Natural killer cell (primary cell): ENCODE measurements around the gene AP3B1. TPM values are rescaled to one million over a fixed set of nuclear protein-coding genes. Genes with fewer than 3 reads are reported as not detected.

Experiments used
- ATAC-seq, 3 donors: fragments of 150-1000 bp in 2 of 3; fragments of 200-7000 bp in 1 of 3; cut with Tn5 transposase; 1 replicate in 1 of 3; 2 replicates in 2 of 3; pipeline ENCODE4 v1.10.0; 2021; ENCODE audit warnings: mild to moderate bottlenecking in 2 of 3, moderate library complexity in 2 of 3
- DNase-seq, 2 donors: peaks; one replicate each; pipeline versions ENCODE4 v3.0.0 to v3.0.0-alpha.2; 2013 to 2021; ENCODE audit warnings: mixed read lengths in 1 of 2
- H3K27ac ChIP-seq: one replicate; pipeline ENCODE4 v1.5.1; 2013; ENCODE audit warnings: mild to moderate bottlenecking, low read length
- H3K27me3 ChIP-seq: one replicate; pipeline ENCODE4 v1.6.1; 2013; ENCODE audit warnings: low read length; ENCODE audit not compliant: control insufficient read depth, insufficient read depth
- H3K36me3 ChIP-seq: one replicate; pipeline ENCODE4 v1.6.1; 2013; ENCODE audit warnings: low read length; ENCODE audit not compliant: control insufficient read depth, insufficient read depth
- H3K4me1 ChIP-seq: one replicate; pipeline ENCODE4 v1.6.1; 2013; ENCODE audit warnings: low read length; ENCODE audit not compliant: control insufficient read depth, insufficient read depth
- H3K4me3 ChIP-seq: one replicate; pipeline ENCODE4 v1.5.1; 2013; ENCODE audit warnings: low read length
- H3K9me3 ChIP-seq: one replicate; pipeline ENCODE4 v1.6.1; 2013; ENCODE audit warnings: low read length; ENCODE audit not compliant: control insufficient read depth, insufficient read depth
- H3K27ac Mint-ChIP-seq, 2 donors: one replicate each; pipeline ENCODE4 v1.8.0; 2022; ENCODE audit warnings: mild to moderate bottlenecking in 2 of 2, mixed read lengths in 2 of 2, moderate library complexity in 1 of 2
- H3K27me3 Mint-ChIP-seq, 2 donors: one replicate each; pipeline ENCODE4 v1.8.0; 2022; ENCODE audit warnings: low read depth in 2 of 2, mixed read lengths in 2 of 2
- H3K36me3 Mint-ChIP-seq: one replicate; pipeline ENCODE4 v1.8.0; 2022; ENCODE audit warnings: mixed read lengths
- H3K4me1 Mint-ChIP-seq, 2 donors: one replicate each; pipeline ENCODE4 v1.8.0; 2022; ENCODE audit warnings: mixed read lengths in 2 of 2
- H3K4me3 Mint-ChIP-seq: one replicate; pipeline ENCODE4 v1.8.0; 2022; ENCODE audit warnings: mild to moderate bottlenecking, moderate library complexity, mixed read lengths
- H3K9me3 Mint-ChIP-seq, 2 donors: one replicate each; pipeline ENCODE4 v1.8.0; 2022; ENCODE audit warnings: mixed read lengths in 2 of 2
- CTCF ChIP-seq: fragments of 200-600 bp; IDR thresholded peaks from one replicate; pipeline ENCODE4 v1.8.0; 2022; ENCODE audit warnings: antibody characterized with exemption
- WGBS: methylation state at CpG from one replicate; pipeline ENCODE4 v1.1.7; 2013; ENCODE audit warnings: missing lambda C conversion rate; ENCODE audit not compliant: insufficient coverage; 5-methylcytosine and 5-hydroxymethylcytosine counted together
- intact Hi-C: fragments of 100-400 bp; cut with micrococcal nuclease; formaldehyde crosslinking; loops from one replicate; pipeline ENCODE4 v1.14.2; 2022
- total RNA-seq, 4 donors: library from RNA; stranded (reverse); fragments of 120-200 nt in 1 of 4; gene quantifications; one replicate each; pipeline versions ENCODE4 v1.2.3 to v1.2.4, GENCODE V29; 2013 to 2022

The AP3B1 gene
- total RNA-seq, 3 donors from 2014 or later (not counting 1 experiment from before 2014, with no cell fraction given), result 48.5 to 58.2 (median 56.2) TPM

GRCh38 chr5:78336698-78337097 is 42.2 kb upstream of the AP3B1 start:
- Mint-ChIP-seq H3K27ac (no peak overlapping the region), H3K4me3 (no peak overlapping the region), H3K36me3 (no peaks in the 10 kb centered on the region), H3K4me1 (no peaks in the 10 kb centered on the region), H3K27me3 (peaks cover 15 to 20% of the 10 kb centered on the region in 2 donors), H3K9me3 (peaks cover 4 to 9% of the 10 kb centered on the region in 2 donors)
- Histone ChIP-seq H3K4me1 (no peaks in the 10 kb centered on the region), H3K4me3 (no peak overlapping the region), H3K36me3 (no peaks in the 10 kb centered on the region), H3K27me3 (no peaks in the 10 kb centered on the region), H3K27ac (no peak overlapping the region), H3K9me3 (no peaks in the 10 kb centered on the region)
- DNase-seq, result no peak
- no peak for TF ChIP-seq CTCF
- no peak for ATAC-seq
- intact Hi-C loops, result no loop called here
- WGBS, result 94% methylated on average over 2 of the region's 2 CpGs

GRCh38 chr5:78335976-78336375 is 41.5 kb upstream of the AP3B1 start:
- DNase-seq (no peak), ATAC-seq (no peak)
- no peaks in the 10 kb centered on the region for H3K36me3 ChIP-seq
- no peak overlapping the region for H3K4me3 Mint-ChIP-seq
- H3K4me1 ChIP-seq, result no peaks in the 10 kb centered on the region
- WGBS, result 85% methylated on average over 2 of the region's 2 CpGs
- no peak overlapping the region for H3K4me3 ChIP-seq
- no peaks in the 10 kb centered on the region for H3K27me3 ChIP-seq
- no peaks in the 10 kb centered on the region for H3K36me3 Mint-ChIP-seq
- no peak overlapping the region for H3K27ac Mint-ChIP-seq
- intact Hi-C loops, result no loop called here
- H3K4me1 Mint-ChIP-seq, result no peaks in the 10 kb centered on the region
- no peak for TF ChIP-seq CTCF
- peaks cover 20 to 22% of the 10 kb centered on the region in 2 donors for H3K27me3 Mint-ChIP-seq
- no peak overlapping the region for H3K27ac ChIP-seq
- H3K9me3 ChIP-seq, result no peaks in the 10 kb centered on the region
- peaks cover 4 to 9% of the 10 kb centered on the region in 2 donors for H3K9me3 Mint-ChIP-seq

GRCh38 chr5:78334811-78335210 is 40.3 kb upstream of the AP3B1 start:
- H3K9me3 ChIP-seq, result no peaks in the 10 kb centered on the region
- no peaks in the 10 kb centered on the region for H3K4me1 ChIP-seq
- ATAC-seq (no peak), DNase-seq (no peak)
- H3K27ac ChIP-seq, result no peak overlapping the region
- Mint-ChIP-seq H3K27me3 (peaks cover 20 to 22% of the 10 kb centered on the region in 2 donors), H3K4me3 (no peak overlapping the region), H3K9me3 (peaks cover 4 to 9% of the 10 kb centered on the region in 2 donors), H3K4me1 (no peaks in the 10 kb centered on the region), H3K36me3 (no peaks in the 10 kb centered on the region), H3K27ac (no peak overlapping the region)
- 84% methylated on average over 3 of the region's 3 CpGs for WGBS
- no peaks in the 10 kb centered on the region for H3K27me3 ChIP-seq
- intact Hi-C loops, result no loop called here
- H3K4me3 ChIP-seq, result no peak overlapping the region
- TF ChIP-seq CTCF, result no peak
- no peaks in the 10 kb centered on the region for H3K36me3 ChIP-seq

GRCh38 chr5:78331523-78332080 is 37.1 kb upstream of the AP3B1 start:
- no peaks in the 10 kb centered on the region for H3K9me3 ChIP-seq
- H3K4me3 ChIP-seq, result no peak overlapping the region
- DNase-seq (no peak), ATAC-seq (no peak)
- peaks cover 0 to 1% of the 10 kb centered on the region in 2 donors for H3K9me3 Mint-ChIP-seq
- H3K27me3 Mint-ChIP-seq, result peaks cover 20 to 36% of the 10 kb centered on the region in 2 donors
- H3K4me1 ChIP-seq, result no peaks in the 10 kb centered on the region
- no peak overlapping the region for H3K27ac ChIP-seq
- no peak for TF ChIP-seq CTCF
- H3K4me1 Mint-ChIP-seq, result no peaks in the 10 kb centered on the region
- H3K4me3 Mint-ChIP-seq, result no peak overlapping the region
- H3K36me3 Mint-ChIP-seq, result no peaks in the 10 kb centered on the region
- no peaks in the 10 kb centered on the region for H3K27me3 ChIP-seq
- intact Hi-C loops, result no loop called here
- H3K36me3 ChIP-seq, result no peaks in the 10 kb centered on the region
- no peak overlapping the region for H3K27ac Mint-ChIP-seq
